Activated T-cell treated with anti-CD3 and anti-CD28 coated beads for 48 hours (primary cell): ENCODE results near the gene NTMT1.
"Not testable (repeated sequence)": the region's sequence is repeated elsewhere in the genome, so short reads cannot be mapped to it uniquely, and the experiment has no call there.

Source experiments
- DNase-seq: peaks from one replicate; pipeline ENCODE4 v3.0.0-alpha.2; 2020; ENCODE audit warnings: low read depth

Gene NTMT1, protein sequence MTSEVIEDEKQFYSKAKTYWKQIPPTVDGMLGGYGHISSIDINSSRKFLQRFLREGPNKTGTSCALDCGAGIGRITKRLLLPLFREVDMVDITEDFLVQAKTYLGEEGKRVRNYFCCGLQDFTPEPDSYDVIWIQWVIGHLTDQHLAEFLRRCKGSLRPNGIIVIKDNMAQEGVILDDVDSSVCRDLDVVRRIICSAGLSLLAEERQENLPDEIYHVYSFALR

GRCh38 chr9:129626079-129626624, at the start of gene NTMT1:
NTMT1 (plus strand) TSS chr9:129626163; CDS start chr9:129632704, 6,541 bp downstream.
- DNase-seq = peak; percentile 90

GRCh38 chr9:129576546-129577543, 49.1 kb upstream of the NTMT1 start:
- no peak for DNase-seq

GRCh38 chr9:129579294-129579693, 46.7 kb upstream of the NTMT1 start:
- DNase-seq = no peak

GRCh38 chr9:129580211-129580915, 45.6 kb upstream of the NTMT1 start:
- no peak for DNase-seq

- no peak for DNase-seq
These were observed 44.3 kb upstream of the NTMT1 start for GRCh38 chr9:129581505-129582189.

DNA sequence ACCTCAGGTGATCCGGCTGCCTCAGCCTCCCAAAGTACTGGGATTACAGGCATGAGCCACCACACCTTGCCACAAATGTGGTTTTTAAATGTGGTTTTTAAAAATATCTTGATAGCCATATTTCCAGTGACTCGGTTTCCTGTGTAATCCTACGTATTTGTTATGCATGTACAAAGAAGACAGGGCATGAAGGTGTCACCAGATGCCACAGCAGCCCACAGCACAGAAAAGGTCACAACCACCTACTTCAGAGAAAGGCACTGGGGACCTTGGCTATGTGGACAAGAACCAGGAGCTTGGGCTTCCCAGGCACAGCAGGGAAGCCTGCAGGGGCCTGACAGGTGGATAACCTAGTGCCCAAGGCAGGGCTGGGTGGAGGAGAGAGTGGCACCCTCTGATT, 43.1 kb upstream of the NTMT1 start:
- no peak for DNase-seq

DNA sequence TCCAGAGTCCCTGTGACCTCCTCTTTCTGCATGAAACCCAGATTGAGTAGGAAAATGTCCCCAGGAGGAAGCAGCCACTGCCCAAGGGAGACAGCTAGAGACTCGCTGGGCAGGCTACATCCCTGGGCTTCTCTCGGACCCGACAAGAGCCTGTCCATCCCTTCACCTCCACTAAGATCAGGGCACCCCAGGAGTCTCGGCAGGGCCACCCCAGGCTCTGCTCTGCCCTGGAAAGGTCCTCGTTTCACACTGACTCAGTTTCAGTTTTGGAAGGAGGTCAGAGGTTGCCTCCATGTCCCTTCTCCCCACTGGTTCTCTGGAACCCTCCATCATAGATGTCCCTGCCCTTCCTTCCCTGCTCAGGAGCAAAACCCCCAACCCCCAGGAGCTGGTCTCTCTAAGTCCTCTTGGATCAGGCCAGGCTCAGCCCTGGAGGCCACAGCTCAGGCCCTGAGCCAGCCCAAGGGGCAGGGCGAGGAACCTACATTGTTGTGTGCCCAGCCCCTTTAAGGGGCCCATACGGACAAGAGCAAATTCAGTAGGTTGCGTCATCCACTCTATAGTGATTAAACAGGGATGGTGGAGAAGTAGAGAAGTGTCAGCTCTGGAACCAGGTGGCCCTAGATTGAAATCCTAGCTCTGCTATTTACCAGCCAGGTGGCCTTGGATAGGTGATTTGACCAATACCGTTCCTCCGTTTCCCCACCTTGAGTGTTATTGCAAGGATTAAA, 42.5 kb upstream of the NTMT1 start:
- DNase-seq = no peak

GRCh38 chr9:129584136-129584535, 41.8 kb upstream of the NTMT1 start:
- DNase-seq = no peak

DNA sequence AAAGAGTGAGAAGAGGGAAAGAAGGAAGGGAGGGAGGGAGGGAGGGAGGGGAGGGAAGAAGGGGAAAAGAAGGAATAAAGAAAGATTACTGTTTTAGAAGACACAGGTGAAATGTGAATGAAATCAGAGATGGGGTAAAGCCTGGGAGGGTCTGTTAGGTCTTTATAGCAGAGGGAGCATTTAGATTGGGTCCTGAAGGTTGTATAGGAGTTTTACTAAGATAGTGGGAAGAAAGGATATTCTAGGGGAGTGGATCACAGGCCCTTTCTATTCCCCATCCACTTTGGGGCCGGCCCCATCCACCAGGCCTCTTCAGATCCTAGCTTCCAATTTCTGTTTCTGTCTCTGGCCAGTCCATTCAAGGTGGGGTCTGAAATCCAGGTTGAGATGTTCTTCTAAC, 40.6 kb upstream of the NTMT1 start:
- no peak for DNase-seq

- DNase-seq = no peak
These were observed 39.7 kb upstream of the NTMT1 start for GRCh38 chr9:129586245-129586644.

DNA sequence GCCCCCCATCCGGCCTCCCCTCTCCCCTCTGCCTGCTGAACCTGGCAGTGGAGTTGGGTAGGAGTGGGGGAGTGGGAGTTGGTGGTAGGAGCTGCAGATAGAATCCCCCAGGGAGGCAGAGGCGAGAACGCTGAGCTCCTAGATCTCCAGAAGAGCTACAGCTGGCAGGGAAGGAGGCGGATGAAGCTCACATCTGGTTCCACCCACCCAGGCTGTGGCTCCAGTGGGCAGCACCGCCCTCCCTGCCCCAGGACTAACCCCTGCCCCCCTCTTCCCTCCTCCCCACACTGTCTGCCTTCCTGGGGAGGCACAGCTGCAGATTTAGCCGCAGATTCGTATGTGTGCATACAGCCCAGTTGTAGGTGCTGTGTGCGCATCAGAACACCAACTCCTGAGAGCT, 39.3 kb upstream of the NTMT1 start:
- DNase-seq = no peak

GRCh38 chr9:129587487-129588262, 38.3 kb upstream of the NTMT1 start:
- no peak for DNase-seq

DNA sequence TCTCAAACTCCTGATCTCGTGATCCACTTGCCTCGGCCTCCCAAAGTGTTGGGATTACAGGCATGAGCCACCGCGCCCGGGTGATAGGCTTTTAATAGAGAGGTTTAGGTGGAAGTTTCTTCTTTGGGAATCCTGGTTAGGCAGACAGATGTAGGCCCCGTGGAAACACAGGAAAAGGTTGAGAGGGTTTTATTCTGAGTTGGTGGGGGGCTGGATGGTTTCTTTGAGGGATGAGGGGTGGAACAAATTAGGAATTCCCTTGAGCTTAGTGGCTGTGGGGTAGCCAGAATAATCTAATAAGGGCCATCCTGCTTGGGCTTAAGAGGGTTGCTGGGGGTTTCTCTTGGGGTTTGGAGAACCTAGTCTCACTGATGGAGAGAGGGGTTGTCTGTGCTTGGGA, 35.5 kb upstream of the NTMT1 start:
- DNase-seq = no peak

GRCh38 chr9:129591916-129592315, 34.0 kb upstream of the NTMT1 start:
- DNase-seq = no peak

GRCh38 chr9:129592790-129593189, 33.2 kb upstream of the NTMT1 start:
- not testable (repeated sequence) for DNase-seq

- no peak for DNase-seq
These were observed 31.3 kb upstream of the NTMT1 start for GRCh38 chr9:129594632-129595031.

DNA sequence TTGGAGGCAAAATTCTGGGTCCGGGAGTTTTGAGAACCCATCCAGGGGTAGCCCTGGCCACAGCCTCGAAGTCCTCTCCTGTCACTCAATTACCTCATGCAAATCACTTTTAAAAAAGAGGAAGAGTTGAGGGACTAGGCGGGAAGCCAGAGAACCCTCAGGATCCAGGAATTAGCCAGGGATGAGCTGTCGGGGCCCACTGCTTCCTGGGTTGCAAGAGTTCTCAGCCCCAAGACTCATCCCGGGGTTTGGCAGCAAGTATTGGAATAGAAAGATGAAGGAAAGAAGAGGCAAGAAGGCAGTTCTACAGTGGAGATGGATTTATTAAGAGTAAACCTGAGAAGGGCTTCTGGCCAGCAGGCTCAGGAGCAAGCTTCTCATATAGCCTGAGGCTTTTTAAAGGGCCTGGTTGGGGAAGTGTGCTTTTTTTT, 30.6 kb upstream of the NTMT1 start:
- no peak for DNase-seq

GRCh38 chr9:129595903-129596540, 29.9 kb upstream of the NTMT1 start:
- DNase-seq = no peak

DNA sequence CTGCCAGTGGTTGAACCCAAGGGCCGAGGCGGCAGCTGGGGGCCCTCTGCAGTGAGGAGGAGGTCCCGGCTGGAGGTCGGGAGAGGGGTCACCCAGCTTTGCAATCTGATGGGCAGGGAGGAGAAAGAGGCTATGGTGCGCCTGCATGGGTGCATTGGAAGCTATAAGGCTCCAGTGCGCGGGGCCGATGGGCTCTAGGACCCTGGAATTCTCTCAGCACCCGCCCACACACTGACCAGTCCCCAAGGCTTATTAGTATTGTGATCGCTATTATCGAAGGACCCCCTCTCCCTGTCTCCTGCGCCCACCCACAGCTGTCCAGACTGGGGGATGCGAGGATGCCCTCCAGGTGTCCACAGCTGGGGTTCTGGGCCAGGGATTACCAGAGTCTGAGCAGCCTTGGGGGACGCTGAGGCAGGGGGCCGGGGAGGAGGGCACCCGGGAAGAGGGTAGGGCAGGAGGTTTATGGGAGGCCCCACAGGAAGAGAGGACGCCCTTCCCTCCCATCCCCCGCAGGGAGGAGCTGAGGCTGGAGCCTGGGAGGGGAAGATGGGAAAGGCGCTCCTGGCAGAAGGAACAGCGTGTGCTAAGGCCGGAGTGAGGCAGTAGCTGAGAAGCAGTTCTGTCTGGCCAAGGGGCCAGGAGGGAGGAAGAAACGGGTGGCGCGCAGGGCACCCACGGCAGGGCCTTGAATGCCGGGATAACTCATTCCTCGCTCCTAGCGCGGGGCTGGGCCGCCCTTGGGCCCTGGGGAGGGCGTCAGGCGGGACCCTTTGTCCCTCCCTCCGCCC, 29.2 kb upstream of the NTMT1 start:
- no peak for DNase-seq
